OCI-LY1 (cell line): Measurements from ENCODE around the gene CAB39L.

Source experiments
- EZH2 ChIP-seq: fragments of 200-600 bp; sonication (generic), shearing (Covaris generic); IDR thresholded peaks from 2 replicates; pipeline ENCODE4 v1.8.0; 2017; ENCODE audit warnings: borderline replicate concordance, mixed run types, mild to moderate bottlenecking, antibody characterized with exemption, low read length, moderate library complexity, mixed read lengths
- TF ChIP-seq, protein P1 (sequence below): fragments of 200-600 bp; sonication (generic), shearing (Covaris generic); IDR thresholded peaks from 2 replicates; pipeline ENCODE4 v1.5.1; 2017; ENCODE audit warnings: mild to moderate bottlenecking, antibody characterized with exemption, low read length, moderate library complexity, mixed read lengths

DNA sequence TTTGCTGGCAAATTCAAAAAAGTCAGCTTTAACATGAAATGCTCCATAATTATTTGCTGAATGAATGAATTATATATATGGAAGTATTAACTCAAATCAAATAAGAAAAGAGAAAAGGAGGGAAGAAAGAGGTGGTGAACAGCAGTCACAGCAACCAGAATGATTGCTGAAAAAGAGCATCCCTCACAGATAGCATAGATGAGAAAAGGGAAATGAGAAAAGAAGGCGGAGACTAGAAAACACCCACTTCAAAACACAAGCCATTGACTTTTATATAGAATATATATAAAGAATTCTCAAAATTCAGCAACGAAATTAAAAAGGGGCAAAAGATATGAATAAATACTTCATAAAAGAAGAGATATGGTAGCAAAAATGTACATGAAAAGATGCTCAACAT, 75.2 kb downstream of the CAB39L start:
- TF ChIP-seq, protein P1, sequence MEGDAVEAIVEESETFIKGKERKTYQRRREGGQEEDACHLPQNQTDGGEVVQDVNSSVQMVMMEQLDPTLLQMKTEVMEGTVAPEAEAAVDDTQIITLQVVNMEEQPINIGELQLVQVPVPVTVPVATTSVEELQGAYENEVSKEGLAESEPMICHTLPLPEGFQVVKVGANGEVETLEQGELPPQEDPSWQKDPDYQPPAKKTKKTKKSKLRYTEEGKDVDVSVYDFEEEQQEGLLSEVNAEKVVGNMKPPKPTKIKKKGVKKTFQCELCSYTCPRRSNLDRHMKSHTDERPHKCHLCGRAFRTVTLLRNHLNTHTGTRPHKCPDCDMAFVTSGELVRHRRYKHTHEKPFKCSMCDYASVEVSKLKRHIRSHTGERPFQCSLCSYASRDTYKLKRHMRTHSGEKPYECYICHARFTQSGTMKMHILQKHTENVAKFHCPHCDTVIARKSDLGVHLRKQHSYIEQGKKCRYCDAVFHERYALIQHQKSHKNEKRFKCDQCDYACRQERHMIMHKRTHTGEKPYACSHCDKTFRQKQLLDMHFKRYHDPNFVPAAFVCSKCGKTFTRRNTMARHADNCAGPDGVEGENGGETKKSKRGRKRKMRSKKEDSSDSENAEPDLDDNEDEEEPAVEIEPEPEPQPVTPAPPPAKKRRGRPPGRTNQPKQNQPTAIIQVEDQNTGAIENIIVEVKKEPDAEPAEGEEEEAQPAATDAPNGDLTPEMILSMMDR, result no peak
- no peak for TF ChIP-seq EZH2
